Uterus (tissue), 4 donors: ENCODE data around the gene SEMA6B. TPM values are rescaled to one million over a fixed set of nuclear protein-coding genes. Genes with fewer than 3 reads are reported as not detected.

ENCODE experiments used
- DNase-seq, 2 donors: peaks; one replicate each; pipeline ENCODE4 v3.0.0-alpha.2; 2019 to 2020
- H3K27ac ChIP-seq, 2 donors: fragments of 200-600 bp; sonication (generic); 1 replicate in 1 of 2; 2 replicates in 1 of 2; pipeline ENCODE4 v1.5.1; 2016 to 2018
- H3K27me3 ChIP-seq, 2 donors: fragments of 200-600 bp; sonication (generic); one replicate each; pipeline ENCODE4 v1.5.1; 2018 to 2019; ENCODE audit warnings: control low read depth in 1 of 2
- H3K36me3 ChIP-seq, 2 donors: fragments of 200-600 bp; sonication (generic); one replicate each; pipeline ENCODE4 v1.5.1; 2019; ENCODE audit warnings: control low read depth in 1 of 2
- H3K4me1 ChIP-seq, 2 donors: fragments of 200-600 bp; sonication (generic); one replicate each; pipeline ENCODE4 v1.5.1; 2018 to 2019; ENCODE audit warnings: control low read depth in 1 of 2
- H3K4me3 ChIP-seq, 2 donors: fragments of 200-600 bp; sonication (generic); 1 replicate in 1 of 2; 2 replicates in 1 of 2; pipeline ENCODE4 v1.5.1; 2018 to 2019; ENCODE audit warnings: mild to moderate bottlenecking in 1 of 2
- H3K9me3 ChIP-seq, 2 donors: fragments of 200-600 bp; sonication (generic); one replicate each; pipeline ENCODE4 v1.5.1; 2019; ENCODE audit warnings: control low read depth in 1 of 2
- POLR2A ChIP-seq, 2 donors: fragments of 450-650 bp; IDR thresholded peaks; one replicate each; pipeline ENCODE4 v1.6.1; 2016; ENCODE audit warnings: antibody characterized with exemption in 2 of 2, mild to moderate bottlenecking in 1 of 2, moderate library complexity in 1 of 2
- intact Hi-C: fragments of 100-400 bp; cut with DNase I; formaldehyde crosslinking; loops from one replicate; pipeline ENCODE4 v1.15.1; 2023; ENCODE audit warnings: low total_unique reads
- total RNA-seq, 4 donors: library from RNA; depleted of rRNA in 3 of 4; stranded (reverse); fragments of >200 nt in 3 of 4; gene quantifications; one replicate each; pipeline versions ENCODE4 v1.1.0 to v1.2.4, GENCODE V29; 2014 to 2023
- TF ChIP-seq, protein P1 (sequence below), 4 experiments: fragments of 200-600 bp in 2 of 4; fragments of 450-650 bp in 2 of 4; sonication (generic) in 2 of 4; IDR thresholded peaks; one replicate each; pipeline ENCODE4 v1.5.1; 2016 to 2019; ENCODE audit warnings: antibody characterized with exemption in 4 of 4, mild to moderate bottlenecking in 2 of 4, moderate library complexity in 1 of 4
- donor health status: DM: yes; HTN: yes; CAD: no.

Gene SEMA6B
- total RNA-seq, 4 donors from 2014 or later: 1.8 to 48.1 (median 5.5) TPM

DNA sequence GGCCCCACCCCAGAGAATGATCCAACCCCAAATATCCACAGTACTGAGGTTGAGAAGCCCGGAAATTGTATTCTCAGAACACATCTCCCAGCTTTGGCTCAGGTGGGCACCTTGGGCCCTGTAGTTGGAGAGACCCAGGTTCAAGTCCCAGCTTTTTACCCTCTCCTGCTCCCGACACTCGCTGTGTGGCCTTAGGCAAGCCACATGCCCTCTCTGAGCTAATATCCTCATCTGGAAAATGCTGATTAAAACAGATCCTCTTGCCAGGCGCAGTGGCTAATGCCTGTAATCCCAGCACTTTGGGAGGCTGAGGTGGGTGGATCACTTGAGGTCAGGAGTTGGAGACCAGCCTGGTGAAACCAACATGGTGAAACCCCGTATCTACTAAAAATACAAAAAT lies 43.8 kb downstream of the SEMA6B start:
- H3K27ac ChIP-seq: no peak overlapping the region
- H3K4me3 ChIP-seq: no peak overlapping the region
- TF ChIP-seq, protein P1, sequence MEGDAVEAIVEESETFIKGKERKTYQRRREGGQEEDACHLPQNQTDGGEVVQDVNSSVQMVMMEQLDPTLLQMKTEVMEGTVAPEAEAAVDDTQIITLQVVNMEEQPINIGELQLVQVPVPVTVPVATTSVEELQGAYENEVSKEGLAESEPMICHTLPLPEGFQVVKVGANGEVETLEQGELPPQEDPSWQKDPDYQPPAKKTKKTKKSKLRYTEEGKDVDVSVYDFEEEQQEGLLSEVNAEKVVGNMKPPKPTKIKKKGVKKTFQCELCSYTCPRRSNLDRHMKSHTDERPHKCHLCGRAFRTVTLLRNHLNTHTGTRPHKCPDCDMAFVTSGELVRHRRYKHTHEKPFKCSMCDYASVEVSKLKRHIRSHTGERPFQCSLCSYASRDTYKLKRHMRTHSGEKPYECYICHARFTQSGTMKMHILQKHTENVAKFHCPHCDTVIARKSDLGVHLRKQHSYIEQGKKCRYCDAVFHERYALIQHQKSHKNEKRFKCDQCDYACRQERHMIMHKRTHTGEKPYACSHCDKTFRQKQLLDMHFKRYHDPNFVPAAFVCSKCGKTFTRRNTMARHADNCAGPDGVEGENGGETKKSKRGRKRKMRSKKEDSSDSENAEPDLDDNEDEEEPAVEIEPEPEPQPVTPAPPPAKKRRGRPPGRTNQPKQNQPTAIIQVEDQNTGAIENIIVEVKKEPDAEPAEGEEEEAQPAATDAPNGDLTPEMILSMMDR (IDR thresholded peaks at IDR 0.05): no peak
- no peak for TF ChIP-seq POLR2A (IDR thresholded peaks at IDR 0.05)
- H3K36me3 ChIP-seq: no peaks in the 10 kb centered on the region
- no peaks in the 10 kb centered on the region for H3K9me3 ChIP-seq
- no peak for DNase-seq
- peaks cover 0 to 14% of the 10 kb centered on the region in 2 donors for H3K4me1 ChIP-seq
- intact Hi-C loops: no loop called here
- H3K27me3 ChIP-seq: no peaks in the 10 kb centered on the region

DNA sequence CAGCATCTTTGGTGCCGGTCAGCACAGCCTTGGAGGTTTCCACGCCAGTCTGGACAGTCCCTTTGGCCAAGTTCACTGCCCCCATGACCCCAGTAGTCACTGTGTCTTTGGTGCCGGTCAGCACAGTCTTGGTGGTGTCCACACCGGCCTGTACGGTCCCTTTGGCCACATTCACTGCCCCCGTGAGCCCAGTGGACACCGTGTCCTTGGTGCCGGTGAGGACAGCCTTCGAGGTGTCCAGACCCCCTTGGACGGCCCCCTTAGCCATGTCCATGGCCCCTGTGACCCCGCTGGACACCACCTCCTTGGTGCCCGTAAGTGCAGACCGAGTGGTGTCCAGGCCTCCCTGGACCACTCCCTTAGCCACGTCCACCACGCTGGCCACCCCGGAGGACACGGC lies 46.2 kb downstream of the SEMA6B start:
- intact Hi-C loops: no loop called here

DNA sequence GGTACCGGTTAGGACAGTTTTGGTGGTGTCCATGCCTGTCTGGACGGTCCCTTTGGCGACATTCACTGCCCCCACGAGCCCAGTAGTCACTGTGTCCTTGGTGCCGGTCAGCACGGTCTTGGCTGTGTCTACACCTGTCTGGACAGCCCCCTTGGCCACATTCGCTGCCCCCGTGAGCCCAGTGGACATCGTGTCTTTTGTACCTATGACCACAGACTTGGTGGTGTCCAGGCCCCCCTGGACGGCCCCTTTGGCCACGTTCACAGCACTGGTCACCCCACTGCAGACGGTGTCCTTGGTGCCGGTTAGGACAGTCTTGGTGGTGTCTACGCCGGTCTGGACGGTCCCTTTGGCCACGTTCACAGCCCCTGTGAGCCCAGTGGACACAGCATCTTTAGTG lies 47.4 kb downstream of the SEMA6B start:
- Histone ChIP-seq H3K4me3 (no peak overlapping the region), H3K27me3 (no peaks in the 10 kb centered on the region), H3K27ac (no peak overlapping the region), H3K36me3 (no peaks in the 10 kb centered on the region), H3K9me3 (no peaks in the 10 kb centered on the region), H3K4me1 (no peaks in the 10 kb centered on the region)
- intact Hi-C loops: no loop called here
- TF ChIP-seq, protein P1 (IDR thresholded peaks at IDR 0.05): no peak
- TF ChIP-seq POLR2A (IDR thresholded peaks at IDR 0.05): no peak
- no peak for DNase-seq

More for the DNA sequence above, 46.2 kb downstream of the SEMA6B start:
- Histone ChIP-seq H3K36me3 (no peaks in the 10 kb centered on the region), H3K27ac (no peak overlapping the region), H3K9me3 (no peaks in the 10 kb centered on the region), H3K27me3 (no peaks in the 10 kb centered on the region), H3K4me3 (no peak overlapping the region), H3K4me1 (peaks cover 0 to 3% of the 10 kb centered on the region in 2 donors)
- DNase-seq: no peak
- TF ChIP-seq, protein P1 (IDR thresholded peaks at IDR 0.05): no peak
- TF ChIP-seq POLR2A (IDR thresholded peaks at IDR 0.05): no peak

DNA sequence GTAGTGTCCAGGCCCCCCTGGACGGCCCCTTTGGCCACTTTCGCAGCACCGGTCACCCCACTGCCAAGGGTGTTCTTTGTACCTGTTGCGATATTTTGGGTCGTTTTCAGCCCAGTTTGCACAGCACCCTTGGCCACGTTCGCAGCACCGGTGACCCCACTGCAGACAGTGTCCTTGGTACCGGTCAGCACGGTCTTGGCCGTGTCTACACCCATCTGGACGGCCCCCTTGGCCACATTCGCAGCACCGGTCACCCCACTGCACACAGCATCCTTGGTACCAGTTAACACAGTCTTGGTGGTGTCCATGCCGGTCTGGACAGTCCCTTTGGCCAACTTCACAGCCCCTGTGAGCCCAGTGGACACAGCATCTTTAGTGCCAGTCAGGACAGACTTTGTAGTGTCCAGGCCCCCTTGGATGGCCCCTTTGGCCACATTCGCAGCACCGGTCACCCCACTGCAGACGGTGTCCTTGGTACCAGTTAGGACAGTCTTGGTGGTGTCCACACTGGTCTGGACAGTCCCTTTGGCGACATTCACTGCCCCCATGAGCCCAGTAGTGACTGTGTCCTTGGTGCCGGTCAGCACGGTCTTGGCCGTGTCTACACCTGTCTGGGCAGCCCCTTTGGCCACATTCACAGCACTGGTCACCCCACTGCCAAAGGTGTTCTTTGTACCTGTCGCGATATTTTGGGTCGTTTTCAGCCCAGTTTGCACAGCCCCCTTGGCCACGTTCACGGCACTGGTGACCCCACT lies 48.0 kb downstream of the SEMA6B start:
- H3K36me3 ChIP-seq: no peaks in the 10 kb centered on the region
- intact Hi-C loops: no loop called here
- DNase-seq: no peak
- H3K4me3 ChIP-seq: no peak overlapping the region
- no peak overlapping the region for H3K27ac ChIP-seq
- H3K27me3 ChIP-seq: no peaks in the 10 kb centered on the region
- TF ChIP-seq POLR2A (IDR thresholded peaks at IDR 0.05): no peak
- TF ChIP-seq, protein P1 (IDR thresholded peaks at IDR 0.05): no peak
- H3K9me3 ChIP-seq: no peaks in the 10 kb centered on the region
- H3K4me1 ChIP-seq: no peaks in the 10 kb centered on the region

DNA sequence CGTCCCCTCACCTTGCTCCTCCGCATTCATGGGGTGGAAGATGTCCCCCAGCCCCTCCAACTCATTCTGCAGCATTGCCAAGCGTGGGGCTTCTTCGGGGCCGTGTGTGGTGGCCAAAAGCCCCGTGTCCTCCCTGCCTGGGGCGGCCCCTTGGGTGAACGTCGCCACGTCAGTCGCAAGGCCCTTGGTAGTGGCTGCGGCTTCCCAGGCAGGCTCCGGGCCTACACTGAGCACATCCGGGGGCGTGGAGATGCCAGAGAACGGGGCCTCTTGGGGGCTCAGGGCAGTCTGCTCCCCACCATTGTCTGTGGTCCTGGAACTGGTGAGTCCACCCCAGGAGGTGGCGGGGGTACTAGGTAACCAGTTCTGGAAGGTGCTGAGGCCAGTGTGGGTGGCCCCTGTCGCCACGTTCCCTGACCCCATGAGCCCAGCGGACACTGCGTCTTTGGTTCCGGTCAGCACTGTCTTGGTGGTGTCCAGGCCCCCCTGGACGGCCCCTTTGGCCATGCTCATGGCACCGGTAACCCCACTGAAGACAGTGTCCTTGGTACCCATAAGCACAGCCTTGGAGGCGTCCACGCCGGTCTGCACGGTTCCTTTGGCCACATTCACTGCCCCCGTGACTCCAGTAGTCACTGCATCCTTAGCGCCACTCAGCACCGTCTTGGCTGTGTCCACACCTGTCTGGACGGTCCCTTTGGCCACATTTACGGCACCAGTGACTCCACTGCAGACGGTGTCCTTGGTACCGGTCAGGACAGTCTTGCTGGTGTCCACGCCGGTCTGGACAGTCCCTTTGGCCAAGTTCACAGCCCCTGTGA lies 48.8 kb downstream of the SEMA6B start:
- H3K36me3 ChIP-seq: no peaks in the 10 kb centered on the region
- TF ChIP-seq POLR2A (IDR thresholded peaks at IDR 0.05): no peak
- TF ChIP-seq, protein P1 (IDR thresholded peaks at IDR 0.05): no peak

More for the DNA sequence above, 48.8 kb downstream of the SEMA6B start:
- H3K4me1 ChIP-seq: no peaks in the 10 kb centered on the region
- no peak overlapping the region for H3K4me3 ChIP-seq
- intact Hi-C loops: no loop called here
- H3K27me3 ChIP-seq: no peaks in the 10 kb centered on the region
- H3K27ac ChIP-seq: no peak overlapping the region
- DNase-seq: no peak
- no peaks in the 10 kb centered on the region for H3K9me3 ChIP-seq
